NCI-H1930 (cell line): Measurements from ENCODE around the gene CD93.

Experiments
- DNase-seq, 2 experiments: peaks; one replicate each; lab custom pipeline; 2025; lab: John Stamatoyannopoulos, UW

Gene CD93

DNA sequence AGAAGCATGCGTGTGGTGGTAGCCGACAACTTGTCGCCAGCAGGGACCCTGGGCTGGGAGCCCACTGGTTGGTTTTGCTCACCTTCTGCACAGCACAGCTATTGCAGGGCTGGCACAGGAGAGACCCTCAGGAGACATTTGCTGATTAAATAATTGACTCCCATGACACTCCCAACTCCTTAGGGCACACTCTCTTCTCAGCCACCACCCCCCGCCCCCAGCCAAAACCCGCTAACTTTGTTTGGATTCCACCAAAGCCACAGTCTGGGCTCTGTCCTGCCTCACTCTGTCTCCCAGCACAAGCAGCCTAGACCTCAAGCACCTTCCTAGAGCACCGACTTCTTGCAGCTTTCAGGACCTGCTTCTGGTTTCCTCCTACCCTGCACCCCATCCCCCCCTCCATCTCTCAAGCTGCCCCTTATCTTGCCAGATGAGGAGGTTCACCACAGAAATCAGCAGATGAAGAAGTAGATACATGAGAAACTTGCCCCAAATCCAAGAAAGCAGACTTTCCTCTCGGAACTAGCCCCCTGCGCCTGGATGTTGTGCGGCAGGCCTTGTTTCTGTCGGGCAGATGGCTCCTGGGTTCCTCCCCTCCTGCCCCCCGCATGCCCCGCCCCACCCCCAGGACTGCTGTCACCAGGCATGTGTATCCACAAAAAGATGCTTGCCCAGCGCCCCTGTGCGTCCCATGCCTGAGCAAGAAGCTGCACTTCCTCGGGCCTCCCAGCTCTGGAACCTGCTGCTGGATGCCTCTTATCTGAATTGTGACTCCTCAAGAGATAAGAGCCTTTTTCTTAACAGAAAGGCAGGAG is 35.0 kb upstream of the CD93 start:
- no peak for DNase-seq

DNA sequence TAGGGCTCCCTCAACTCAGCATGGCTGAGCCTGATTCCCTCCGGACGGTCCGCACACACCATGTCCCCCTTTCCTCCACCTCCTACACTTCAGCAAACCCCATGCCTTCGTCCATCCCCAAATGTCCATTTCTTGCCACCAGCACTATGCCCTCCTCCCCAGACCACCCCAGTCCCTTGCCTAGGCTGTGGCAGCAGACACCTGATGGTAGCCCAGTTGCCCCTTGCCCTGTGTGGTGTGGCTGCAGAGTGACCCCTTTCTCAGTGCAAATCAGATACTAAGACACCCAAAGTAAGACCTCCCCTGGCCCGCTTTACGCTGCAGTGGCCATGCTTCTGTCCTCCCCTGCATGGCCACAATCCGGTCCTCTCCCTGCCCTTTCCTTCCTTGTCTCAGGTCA is 34.1 kb upstream of the CD93 start:
- DNase-seq: no peak

DNA sequence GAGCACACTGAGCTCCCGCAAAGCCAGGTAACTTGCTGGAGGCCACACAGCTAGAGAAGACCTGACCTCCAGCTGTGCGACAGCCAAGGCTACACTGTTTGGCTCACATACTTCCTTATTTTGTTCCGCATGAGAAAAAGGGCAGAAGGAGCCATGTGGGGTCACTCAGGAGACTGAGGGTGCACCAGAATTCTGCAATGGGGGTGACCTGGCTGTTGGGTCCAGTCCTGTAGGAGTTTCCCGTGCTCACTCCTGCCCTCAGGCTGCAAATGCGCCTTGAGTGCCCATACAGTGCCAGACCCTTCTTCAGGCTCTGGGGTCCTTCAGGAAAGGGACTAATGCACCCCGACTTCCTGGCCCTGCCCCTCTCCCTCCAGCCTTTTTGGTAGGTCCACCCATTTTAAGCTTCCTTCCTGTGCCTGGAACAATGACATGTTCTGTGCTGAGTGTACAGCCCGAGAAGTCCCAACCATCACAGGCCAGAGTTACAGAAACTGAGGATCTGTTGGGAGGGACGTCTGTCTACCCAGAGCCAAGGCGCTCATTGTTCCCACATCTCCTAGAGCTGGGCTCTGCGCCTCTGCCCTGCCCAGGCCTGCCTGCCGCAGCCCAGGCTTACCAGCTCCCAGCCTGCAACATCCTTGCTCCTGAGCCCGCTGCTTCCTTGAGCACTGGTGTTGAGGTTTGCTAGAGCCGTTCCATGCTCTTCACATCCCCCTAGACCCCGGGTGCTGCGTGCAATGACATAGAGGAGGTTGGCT is 33.5 kb upstream of the CD93 start:
- no peak for DNase-seq

DNA sequence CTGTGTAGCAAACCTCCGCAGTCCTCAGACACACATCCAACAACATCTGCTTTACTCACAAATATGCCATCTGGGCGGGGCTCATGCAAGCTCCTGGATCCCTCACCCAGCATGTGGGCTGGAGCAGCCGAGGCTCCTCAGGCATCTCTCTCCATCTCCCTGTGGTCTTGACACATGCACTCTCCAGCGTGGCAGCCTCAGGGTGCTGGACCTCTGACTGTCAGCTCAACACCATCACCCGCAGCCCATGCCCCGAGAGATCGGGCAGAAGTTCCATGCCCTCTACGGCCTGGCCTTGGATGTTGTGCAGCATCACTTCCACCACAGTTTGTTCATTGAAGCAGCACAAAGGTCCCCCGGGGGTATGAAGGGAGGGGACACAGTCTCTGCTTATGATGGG is 32.6 kb upstream of the CD93 start:
- no peak for DNase-seq

DNA sequence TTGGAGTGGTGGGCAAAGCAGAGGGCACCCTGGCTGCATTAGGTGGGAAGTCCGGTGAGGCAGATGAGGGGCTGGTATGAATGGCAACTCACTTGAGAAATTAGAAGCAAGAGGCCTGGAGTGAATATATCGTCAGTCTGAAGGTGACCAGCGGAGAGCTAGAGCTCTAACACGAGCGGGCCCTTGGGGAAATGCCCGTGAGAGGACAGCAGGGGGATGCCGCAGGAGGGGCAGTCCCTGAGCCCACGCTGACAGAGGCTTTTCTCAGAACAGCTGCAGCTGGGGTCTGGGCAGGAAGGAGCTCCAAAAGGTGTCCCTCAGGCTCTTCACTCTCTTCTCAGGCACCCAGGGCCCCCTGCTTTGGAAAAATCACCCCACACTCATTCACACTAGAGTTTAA is 32.0 kb upstream of the CD93 start:
- DNase-seq: no peak

DNA sequence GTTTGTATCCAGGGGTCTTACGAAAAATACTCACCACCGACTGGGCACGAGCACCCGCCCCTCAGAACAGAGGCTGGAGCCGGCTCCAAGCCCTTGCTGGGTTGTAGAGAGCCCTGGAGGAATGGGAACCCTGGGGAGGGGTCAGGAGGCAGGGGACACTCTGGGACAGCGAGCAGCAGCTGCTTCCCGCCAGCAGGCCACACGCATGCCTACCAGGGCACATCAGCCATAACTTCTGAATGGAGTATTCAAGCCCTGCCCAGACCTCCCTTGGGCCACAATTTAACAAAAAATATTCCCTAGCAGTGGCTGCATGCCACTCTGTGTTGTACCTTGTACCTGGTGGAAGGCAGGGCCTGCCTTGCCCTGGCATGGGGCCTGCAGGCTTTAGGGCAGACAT is 31.6 kb upstream of the CD93 start:
- DNase-seq: no peak

DNA sequence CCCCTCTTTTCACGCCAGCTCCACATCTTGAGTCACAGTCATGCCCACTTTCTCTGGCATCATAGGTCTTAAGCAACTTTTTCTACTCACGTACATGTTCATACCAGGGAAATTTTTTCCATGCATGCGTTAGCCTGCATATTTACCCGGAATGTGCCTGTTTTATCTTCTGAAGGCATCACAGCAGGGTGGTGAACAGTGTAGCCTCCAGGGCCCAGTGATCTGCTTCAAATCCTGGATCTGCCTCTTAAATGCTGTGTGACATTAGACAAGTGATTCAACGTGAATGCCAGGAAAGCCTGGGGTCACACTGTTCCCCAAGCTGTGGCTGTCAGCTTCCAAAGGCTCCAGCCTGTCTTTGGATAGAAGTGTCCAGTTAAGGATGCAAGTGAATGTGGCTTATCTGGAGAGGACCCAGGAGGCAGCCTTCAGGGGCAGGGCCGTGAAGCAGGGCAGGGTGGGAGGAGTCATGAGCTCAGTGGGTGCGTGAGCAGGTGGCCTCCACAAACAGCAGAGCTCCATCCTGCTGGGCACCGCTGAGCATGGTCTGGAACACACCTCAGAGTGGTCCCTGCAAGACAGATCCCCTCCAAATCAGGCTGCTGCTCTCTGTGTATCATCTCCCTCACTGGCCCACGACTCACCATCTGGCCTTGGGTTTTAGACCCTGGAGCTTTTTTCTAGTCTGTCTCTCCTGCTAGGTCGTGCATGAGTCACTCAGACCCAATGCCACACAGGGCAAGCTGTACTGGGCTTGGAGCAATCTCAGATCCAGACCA is 30.4 kb upstream of the CD93 start:
- no peak for DNase-seq

DNA sequence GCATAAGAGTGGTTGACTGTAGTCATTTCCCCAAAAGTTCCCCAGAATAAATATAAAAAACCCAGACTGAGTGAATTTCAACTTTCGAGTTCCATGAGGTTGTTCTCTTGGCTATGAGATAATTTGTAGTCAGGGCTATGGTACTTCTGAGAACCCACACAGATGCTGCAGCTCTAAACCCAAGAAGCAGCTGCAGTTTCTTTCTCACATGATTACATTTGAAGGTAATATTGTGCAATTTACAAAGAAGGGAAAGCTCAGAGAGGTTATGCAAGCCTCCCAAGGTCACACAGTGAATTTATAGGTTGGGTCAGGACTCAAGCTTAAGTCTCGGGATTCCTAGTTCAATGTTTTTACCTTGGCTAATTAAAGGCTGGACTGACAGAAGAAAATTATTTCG is 29.7 kb upstream of the CD93 start:
- DNase-seq: no peak

DNA sequence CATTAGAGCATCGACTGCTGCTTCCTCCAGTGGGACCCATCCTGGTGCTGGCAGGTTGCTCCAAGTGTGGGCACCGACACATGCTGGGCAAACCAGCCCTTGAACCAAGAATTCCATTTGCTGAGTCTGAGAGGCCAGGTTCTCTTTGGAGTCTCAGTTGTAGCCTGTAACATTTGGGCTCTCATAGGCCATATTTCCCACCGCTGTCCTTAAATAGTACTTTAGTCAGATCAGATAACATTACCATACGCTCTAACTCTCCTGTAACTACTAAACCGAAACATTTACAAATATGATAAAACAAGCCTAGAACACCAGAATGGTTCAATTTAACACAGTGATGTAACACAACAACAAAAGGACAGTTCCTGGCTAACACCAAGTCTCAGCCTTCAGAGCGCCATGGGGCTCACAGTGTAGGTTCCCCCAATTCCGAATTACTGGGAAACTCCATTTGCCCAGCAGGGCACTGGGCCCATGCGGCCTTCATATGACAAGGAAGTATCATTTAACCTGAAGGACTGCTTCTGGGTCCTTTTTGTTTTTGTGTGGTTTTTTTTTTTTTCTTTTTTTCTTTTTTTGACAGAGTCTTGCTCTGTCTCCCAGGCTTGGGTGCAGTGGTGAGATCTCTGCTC is 28.4 kb upstream of the CD93 start:
- no peak for DNase-seq

DNA sequence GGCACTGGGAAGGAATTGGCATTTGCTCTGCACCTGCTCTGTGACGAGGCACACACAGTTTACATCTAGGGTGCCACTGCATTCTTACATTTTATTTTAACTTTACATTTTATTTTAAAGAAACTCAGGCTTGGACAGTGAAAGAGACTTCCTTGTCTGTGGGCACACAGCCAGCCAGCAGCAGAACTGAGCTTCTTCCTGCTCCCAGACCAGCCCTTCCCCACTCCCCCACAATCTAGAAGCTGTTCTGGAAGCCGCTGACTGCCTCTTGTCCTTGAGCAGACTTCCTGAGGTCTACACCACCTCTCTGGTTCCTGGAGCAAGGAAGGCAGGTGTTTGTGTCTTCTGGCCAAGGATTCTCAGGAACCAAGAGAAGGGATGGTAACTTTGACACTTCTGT is 27.9 kb upstream of the CD93 start:
- DNase-seq: no peak

DNA sequence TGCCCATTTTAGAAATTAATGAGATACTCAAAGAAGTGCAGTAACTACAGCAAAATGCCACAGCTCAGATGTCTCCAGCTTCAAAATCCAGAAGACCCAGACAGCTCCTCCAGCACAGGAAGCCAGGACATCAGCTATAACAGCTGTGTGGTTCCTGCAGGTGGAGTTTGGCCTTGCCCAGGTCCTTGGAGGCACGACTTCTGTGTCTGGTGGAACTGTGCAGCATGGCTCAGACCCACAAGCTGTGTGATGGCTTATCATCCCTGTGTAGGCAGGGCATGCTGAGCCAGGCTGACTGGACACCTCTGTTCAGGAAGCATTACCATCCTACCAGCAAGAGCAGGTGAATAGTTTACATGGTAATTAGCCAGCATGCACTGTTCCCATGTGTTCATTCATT is 26.5 kb upstream of the CD93 start:
- no peak for DNase-seq

DNA sequence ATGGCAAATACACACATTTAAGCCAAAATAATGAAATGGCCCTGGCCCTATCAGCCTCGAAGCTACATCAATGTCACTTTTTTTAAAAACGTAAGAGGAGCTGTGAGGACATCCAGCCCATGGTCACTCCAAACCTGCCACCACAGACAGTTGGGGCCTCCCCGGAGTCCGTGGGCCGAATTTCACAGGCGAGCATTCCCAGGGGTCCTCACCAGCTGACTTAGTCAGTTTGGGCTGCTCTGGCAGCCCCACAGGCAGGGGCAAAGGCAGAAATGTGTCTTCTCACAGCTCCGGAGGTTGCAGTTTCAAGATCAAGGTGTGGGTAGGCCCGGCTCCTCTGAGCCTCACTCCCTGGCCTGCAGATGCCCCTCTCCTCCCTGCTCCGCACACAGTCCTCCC is 25.8 kb upstream of the CD93 start:
- no peak for DNase-seq

DNA sequence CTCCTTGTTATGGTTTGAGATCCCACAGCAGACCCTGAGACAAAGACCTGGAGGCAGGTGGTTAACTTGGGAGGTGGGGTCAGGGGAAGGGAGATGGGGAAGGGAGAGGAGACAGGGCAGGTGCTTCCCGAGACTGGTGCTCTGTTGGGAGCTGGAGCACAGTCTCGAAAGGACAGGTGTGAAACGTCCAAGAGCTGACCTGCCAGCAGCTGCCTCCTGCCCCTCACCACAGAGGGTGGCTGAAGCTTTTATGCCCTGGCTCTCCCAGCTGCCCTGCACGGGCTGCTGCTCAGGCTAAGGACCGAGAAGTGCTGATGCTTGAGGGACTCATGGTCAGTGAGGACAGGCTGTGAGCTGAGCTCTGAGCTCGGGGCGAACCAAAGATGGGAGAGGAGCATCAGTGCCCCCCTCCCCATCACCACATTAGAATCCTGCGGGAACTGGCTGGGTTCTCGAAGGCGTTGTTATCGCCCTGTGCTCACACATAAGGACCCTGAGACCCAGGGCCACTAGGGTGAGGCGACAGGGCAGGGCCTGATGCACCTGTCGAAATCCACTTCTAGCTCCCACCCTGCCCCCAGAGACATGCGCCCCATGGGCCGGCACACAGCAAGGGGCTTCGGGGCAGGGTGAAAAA is 25.3 kb upstream of the CD93 start:
- no peak for DNase-seq

DNA sequence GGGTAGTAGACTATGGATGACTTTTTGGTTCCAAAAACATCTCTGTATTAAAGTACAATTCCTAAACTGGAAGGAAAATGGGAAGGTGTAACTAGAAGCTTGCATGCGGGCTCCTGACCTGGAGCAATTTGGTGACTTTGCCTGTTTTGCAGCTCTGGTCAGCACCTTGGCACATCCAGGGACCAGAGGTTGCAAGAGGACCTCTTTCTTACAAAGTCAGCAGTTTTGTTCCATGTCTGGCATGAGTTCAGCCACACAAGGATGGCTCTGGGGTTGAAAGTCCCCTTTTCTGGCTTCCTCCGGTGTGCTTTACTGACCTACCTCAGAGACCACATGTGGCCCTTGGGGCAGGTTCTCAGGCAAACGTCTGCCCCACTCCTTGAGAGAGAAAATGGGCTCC is 22.7 kb upstream of the CD93 start:
- DNase-seq: no peak

DNA sequence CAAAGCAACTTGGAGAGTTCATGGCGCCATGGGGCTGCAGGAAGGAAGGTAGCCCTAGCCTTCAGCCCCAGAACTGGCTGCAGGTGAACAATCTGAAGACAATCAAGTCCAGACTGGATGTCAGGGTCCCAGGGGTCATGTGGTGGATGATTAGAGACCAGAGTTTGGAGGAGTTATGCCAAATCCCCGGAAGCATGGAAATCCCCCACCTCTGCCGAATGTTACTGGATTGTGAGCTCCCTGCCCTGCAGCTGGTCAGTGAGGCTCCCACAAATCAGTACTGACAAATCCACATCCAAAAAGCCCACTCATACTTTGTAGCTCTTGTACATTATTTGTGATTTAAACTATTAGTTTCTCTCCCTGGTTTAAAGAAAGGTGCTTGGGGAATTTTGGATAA is 21.3 kb upstream of the CD93 start:
- DNase-seq: no peak

DNA sequence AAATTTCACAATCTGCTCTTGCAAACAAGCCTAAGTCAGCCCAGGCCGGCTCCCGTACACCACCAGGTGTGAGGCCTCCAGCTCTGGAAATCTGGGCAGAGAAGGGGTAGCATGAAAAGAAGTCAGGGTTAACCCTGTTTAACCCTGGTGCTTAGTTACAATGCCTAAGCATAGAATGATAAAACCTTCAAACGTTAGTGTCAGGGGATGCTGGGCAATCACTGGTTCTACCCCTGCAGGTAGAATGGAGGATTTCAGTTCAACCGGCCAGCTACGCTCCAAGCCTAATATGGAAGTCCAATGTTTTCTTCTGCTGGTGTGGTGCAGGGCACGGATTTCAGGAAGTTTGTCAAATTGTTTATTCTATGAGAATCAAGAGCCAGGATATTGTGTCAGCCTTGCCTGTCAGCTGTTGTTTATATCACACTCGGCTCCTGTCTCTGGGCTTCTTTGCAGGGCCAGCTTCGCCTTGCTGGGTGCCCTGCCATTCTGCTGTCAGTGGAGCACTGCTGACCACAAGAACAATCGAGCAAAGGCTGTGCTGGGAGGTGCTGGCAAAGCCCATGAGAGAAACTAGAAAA is 20.2 kb upstream of the CD93 start:
- DNase-seq: no peak

DNA sequence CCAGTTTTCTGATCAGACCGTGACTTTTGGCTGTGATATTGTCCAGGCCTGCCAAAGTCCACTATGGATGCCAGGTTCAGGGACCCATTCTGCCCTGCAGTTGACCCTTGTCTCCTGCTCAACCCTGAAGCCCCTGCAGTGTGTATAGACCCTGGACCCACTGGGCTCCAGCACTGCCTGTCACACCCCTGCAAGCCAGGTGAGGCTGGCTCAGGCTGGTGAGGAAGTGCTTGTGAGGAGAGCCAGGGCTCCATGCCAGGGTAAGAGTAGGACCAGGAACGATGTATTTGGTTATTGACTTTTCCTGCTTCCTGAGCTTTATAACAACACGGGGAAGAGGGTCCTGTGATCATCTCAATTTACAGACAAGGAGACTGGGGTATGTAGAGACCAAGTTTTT is 19.1 kb upstream of the CD93 start:
- DNase-seq: no peak

DNA sequence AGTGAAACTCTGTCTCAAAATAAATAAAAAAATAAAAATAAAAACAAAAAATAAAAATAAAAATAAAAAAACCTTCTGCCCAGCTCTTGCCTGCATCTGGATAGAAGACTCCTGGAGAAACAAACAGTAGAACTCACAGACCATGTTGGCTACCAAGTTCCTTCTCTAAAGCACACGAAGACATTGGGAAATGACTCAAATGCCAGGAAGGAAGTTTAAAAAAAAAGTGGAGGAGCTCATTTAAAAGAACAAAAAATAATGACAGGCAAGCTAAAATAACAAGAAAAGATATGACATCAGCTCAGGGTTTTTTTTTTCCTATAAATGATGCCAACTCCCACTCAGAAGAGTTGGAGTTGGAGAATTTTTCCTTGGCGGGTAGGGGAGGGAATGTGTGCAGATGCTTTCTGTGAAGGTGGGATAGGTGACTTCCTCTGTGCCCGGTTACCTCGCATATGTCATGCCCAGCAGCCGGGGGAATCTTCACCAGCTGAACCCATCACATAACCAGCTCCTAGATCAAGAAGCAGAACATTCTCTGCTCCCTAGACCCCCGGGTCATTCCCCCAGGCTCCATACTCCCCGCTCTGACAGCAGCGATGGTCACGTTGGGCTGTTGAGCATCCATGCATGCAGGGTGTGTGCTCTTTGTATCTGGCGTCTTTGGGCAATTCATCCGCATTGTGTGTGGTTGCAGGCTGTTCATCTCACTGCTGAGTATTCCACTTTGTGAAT is 17.3 kb upstream of the CD93 start:
- no peak for DNase-seq

DNA sequence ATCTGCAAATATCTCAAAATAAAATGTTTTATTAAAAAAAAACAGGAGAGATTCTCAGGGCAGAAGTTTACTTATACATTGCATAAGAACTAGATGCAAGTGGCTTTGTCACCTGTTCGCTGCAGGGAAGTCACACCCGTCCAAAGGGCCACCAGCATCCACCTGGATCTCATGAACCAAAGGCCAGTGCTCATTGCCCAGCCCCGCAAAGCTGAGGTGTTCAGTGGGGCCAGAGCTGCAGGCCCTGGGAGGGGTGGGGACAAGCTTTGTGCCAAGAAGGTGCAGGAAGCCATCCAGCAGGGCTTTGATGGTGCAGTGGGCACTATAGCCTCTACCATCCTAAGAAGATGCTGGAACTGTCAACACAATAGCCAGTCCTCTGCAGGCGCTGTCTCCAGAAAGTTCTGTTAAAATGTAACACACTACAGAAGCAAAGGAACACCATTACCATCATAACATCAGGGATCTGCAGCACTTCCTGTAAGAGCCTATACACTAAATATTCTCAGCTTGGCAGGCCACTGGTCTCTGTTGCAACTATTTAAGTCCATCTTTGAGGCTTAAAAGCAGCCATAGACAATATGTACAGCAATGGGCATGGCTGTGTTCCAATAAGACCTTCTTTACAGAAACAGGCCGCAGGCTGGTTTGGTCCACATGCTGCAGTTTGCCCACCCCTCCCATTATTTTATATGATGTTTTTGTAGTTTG is 15.7 kb upstream of the CD93 start:
- DNase-seq: no peak

DNA sequence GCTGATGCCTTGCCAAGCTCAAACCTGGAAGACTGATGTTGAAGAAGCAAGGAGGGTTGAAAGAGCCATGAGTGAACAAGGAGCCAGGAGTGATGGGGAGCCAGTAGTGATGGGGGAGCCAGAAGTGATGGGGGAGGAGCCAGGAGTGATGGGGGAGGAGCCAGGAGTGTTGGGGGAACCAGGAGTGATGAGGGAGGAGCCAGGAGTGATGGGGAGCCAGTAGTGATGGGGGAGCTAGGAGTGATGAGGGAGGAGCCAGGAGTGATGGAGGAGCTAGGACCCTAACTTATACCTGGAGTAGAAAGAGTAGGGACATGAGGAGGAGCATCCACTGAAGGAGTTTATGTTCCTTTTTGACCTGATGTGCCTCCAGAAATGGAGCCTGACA is 14.6 kb upstream of the CD93 start:
- no peak for DNase-seq
